Naive B cell (primary cell): ENCODE results near the gene CEACAM5. TPM values are rescaled to one million over a fixed set of nuclear protein-coding genes. Genes with fewer than 3 reads are reported as not detected.
"Not testable (repeated sequence)": the region's sequence is repeated elsewhere in the genome, so short reads cannot be mapped to it uniquely, and the experiment has no call there.

Source experiments
- ATAC-seq, 2 donors: fragments of 150-1000 bp; cut with Tn5 transposase; 2 replicates each; pipeline ENCODE4 v1.10.0; 2021; ENCODE audit warnings: low read depth in 2 of 2, mild to moderate bottlenecking in 2 of 2, moderate library complexity in 2 of 2
- DNase-seq: peaks from one replicate; pipeline ENCODE4 v3.0.0; 2022
- H3K27ac Mint-ChIP-seq, 6 donors: one replicate each; pipeline ENCODE4 v1.8.0; 2020 to 2022; ENCODE audit warnings: mild to moderate bottlenecking in 6 of 6, mixed read lengths in 6 of 6, moderate library complexity in 5 of 6, inconsistent platforms in 2 of 6
- H3K27me3 Mint-ChIP-seq, 3 donors: one replicate each; pipeline ENCODE4 v1.8.0; 2021 to 2022; ENCODE audit warnings: mixed read lengths in 3 of 3, mild to moderate bottlenecking in 1 of 3
- H3K36me3 Mint-ChIP-seq, 2 donors: one replicate each; pipeline ENCODE4 v1.8.0; 2020 to 2022; ENCODE audit warnings: mixed read lengths in 2 of 2, inconsistent platforms in 1 of 2, mild to moderate bottlenecking in 1 of 2
- H3K4me1 Mint-ChIP-seq, 3 donors: one replicate each; pipeline ENCODE4 v1.8.0; 2020 to 2022; ENCODE audit warnings: mixed read lengths in 3 of 3, inconsistent platforms in 1 of 3, mild to moderate bottlenecking in 1 of 3, moderate library complexity in 1 of 3
- H3K4me3 Mint-ChIP-seq, 8 donors: one replicate each; pipeline ENCODE4 v1.8.0; 2020 to 2022; ENCODE audit warnings: mild to moderate bottlenecking in 8 of 8, mixed read lengths in 8 of 8, moderate library complexity in 8 of 8, inconsistent platforms in 2 of 8
- H3K9me3 Mint-ChIP-seq, 7 donors: one replicate each; pipeline ENCODE4 v1.8.0; 2020 to 2022; ENCODE audit warnings: mixed read lengths in 7 of 7, mild to moderate bottlenecking in 5 of 7, inconsistent platforms in 2 of 7, moderate library complexity in 1 of 7
- polyA plus RNA-seq, 6 donors: library from polyadenylated mRNA; unstranded; fragments of 300-500 nt; fragmentation: Illumina TruSeq; gene quantifications; one replicate each; pipeline ENCODE4 v1.2.3, GENCODE V29; 2021; ENCODE audit warnings: low read depth in 6 of 6

Gene CEACAM5
- polyA plus RNA-seq, 6 donors from 2014 or later = not detected

DNA sequence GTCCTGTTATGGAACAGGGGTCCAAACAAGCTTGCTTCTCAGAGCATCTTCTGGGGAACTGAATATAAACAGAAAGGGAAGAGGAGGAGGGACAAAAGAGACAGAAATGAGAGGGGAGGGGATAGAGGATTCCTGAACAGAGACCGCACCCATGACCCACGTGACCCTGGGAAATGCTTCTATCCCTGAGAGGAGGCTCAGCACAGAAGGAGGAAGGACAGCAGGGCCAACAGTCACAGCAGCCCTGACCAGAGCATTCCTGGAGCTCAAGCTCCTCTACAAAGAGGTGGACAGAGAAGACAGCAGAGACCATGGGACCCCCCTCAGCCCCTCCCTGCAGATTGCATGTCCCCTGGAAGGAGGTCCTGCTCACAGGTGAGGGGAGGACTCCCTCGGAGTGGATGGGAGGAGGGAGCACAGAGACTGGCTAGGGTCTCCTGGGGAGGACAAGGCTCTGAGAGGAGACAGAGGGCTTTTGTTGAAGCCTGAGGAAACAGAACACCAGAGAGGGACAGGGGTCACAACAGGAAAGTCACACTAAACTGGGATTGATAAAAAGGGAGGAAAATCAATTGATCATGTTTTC, 47.0 kb downstream of the CEACAM5 start, which contains the start of gene CEACAM6:
Gene CEACAM6, plus strand, starts transcription at position 203 of the 586 bp plus-strand sequence. Its CDS starts 109 bp downstream, at position 312.
- H3K4me1 Mint-ChIP-seq = peaks cover 4 to 9% (median 6%) of the 10 kb centered on the region in 3 donors
- H3K27ac Mint-ChIP-seq = no peak within 1 kb of the TSS
- no peak within 1 kb of the TSS for H3K4me3 Mint-ChIP-seq
- no peak for ATAC-seq
- H3K27me3 Mint-ChIP-seq = peaks cover 4 to 48% (median 12%) of the 10 kb centered on the region in 3 donors
- no peaks in the 10 kb centered on the region for H3K9me3 Mint-ChIP-seq
- no peak for DNase-seq
- H3K36me3 Mint-ChIP-seq = no peaks in the 10 kb centered on the region

DNA sequence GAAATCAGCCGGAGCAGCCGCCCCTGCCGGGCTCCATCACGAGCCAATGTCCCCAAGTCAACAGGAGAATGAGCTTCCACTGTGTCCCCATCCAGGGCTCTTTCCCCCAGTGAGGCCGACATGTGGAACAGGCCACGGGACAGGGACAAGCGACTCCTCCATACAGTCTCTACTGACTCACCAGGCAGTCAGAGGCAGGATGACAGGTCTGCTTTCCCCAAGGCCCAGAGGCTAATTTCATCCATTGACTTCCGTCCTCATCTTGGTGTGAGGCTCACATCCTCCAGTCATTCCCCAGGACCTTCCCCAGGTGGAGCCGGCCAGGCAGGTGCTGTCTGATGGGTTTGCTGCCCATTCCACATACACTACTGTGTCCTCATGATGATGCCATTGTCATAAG, 50.4 kb downstream of the CEACAM5 start:
- no peak for ATAC-seq
- Mint-ChIP-seq H3K4me3 (no peak overlapping the region), H3K36me3 (no peaks in the 10 kb centered on the region), H3K27me3 (peaks cover 11 to 55% (median 25%) of the 10 kb centered on the region in 3 donors), H3K27ac (peak overlapping the region in 1 of 6 donors; percentile 61), H3K4me1 (peaks cover 1 to 3% (median 2%) of the 10 kb centered on the region in 3 donors), H3K9me3 (no peaks in the 10 kb centered on the region)
- no peak for DNase-seq

- H3K27ac Mint-ChIP-seq = peak overlapping the region in 1 of 6 donors; percentile 3
- peaks cover 0 to 2% (median 0%) of the 10 kb centered on the region in 7 donors for H3K9me3 Mint-ChIP-seq
- H3K27me3 Mint-ChIP-seq = peaks cover 13 to 42% (median 18%) of the 10 kb centered on the region in 3 donors
- DNase-seq = no peak
- ATAC-seq = no peak
- H3K36me3 Mint-ChIP-seq = no peaks in the 10 kb centered on the region
- no peaks in the 10 kb centered on the region for H3K4me1 Mint-ChIP-seq
- H3K4me3 Mint-ChIP-seq = no peak overlapping the region
These were observed 58.7 kb downstream of the CEACAM5 start for GRCh38 chr19:41767115-41767514.

- H3K4me3 Mint-ChIP-seq, H3K9me3 Mint-ChIP-seq, ATAC-seq, H3K36me3 Mint-ChIP-seq, H3K4me1 Mint-ChIP-seq, DNase-seq, H3K27ac Mint-ChIP-seq: not testable (repeated sequence)
- H3K27me3 Mint-ChIP-seq = peaks cover 11 to 42% (median 12%) of the 10 kb centered on the region in 3 donors
These were observed 59.7 kb downstream of the CEACAM5 start for GRCh38 chr19:41768105-41768504.

GRCh38 chr19:41769608-41770007, 61.2 kb downstream of the CEACAM5 start:
- Mint-ChIP-seq H3K27me3 (peaks cover 4 to 51% (median 12%) of the 10 kb centered on the region in 3 donors), H3K36me3 (no peaks in the 10 kb centered on the region), H3K27ac (no peak overlapping the region), H3K4me1 (no peaks in the 10 kb centered on the region), H3K9me3 (peaks cover 0 to 2% (median 0%) of the 10 kb centered on the region in 7 donors), H3K4me3 (no peak overlapping the region)
- DNase-seq = no peak
- no peak for ATAC-seq

GRCh38 chr19:41771410-41771809, 63.0 kb downstream of the CEACAM5 start:
- ATAC-seq = no peak
- Mint-ChIP-seq H3K4me3 (no peak overlapping the region), H3K36me3 (no peaks in the 10 kb centered on the region), H3K4me1 (no peaks in the 10 kb centered on the region), H3K27me3 (peaks cover 1 to 36% (median 2%) of the 10 kb centered on the region in 3 donors), H3K27ac (no peak overlapping the region), H3K9me3 (peaks cover 0 to 2% (median 0%) of the 10 kb centered on the region in 7 donors)
- no peak for DNase-seq

- DNase-seq = no peak
- Mint-ChIP-seq H3K27me3 (peaks cover 0 to 35% (median 7%) of the 10 kb centered on the region in 3 donors), H3K36me3 (no peaks in the 10 kb centered on the region), H3K4me1 (no peaks in the 10 kb centered on the region), H3K4me3 (no peak overlapping the region), H3K9me3 (no peaks in the 10 kb centered on the region), H3K27ac (peak overlapping the region in 1 of 6 donors; percentile 71)
- no peak for ATAC-seq
These were observed 66.1 kb downstream of the CEACAM5 start for GRCh38 chr19:41774515-41774980.

DNA sequence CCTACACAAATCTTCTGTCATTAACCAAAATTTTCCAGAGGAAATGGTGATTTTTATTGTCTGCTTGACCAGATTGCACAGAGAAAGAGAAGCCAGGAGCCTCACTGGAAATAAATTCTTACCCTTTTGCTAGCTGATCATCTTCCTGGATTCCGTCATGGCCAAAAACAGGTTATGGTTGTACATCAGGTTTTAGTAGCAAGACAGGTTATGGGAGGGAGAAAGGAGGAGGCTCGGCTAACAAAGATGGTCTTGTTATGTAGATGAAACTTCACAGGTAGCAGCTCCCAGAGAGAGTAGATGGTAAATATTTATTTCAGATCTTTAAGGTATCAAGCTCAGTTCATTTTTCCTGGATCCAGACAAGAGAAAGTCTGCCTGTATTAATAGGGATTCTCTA, 68.3 kb downstream of the CEACAM5 start:
- DNase-seq (no peak), ATAC-seq (no peak)
- peaks cover 0 to 35% (median 7%) of the 10 kb centered on the region in 3 donors for H3K27me3 Mint-ChIP-seq
- no peak overlapping the region for H3K27ac Mint-ChIP-seq
- H3K36me3 Mint-ChIP-seq = no peaks in the 10 kb centered on the region
- no peaks in the 10 kb centered on the region for H3K4me1 Mint-ChIP-seq
- no peak overlapping the region for H3K4me3 Mint-ChIP-seq
- H3K9me3 Mint-ChIP-seq = no peaks in the 10 kb centered on the region

Other genes with a start within 250 kb of the CEACAM5 start
- 10 to 100 TPM in 5 of 6 donors, 1 to 10 TPM in 1; 7.1 to 57.2 (median 20.0) TPM for gene CEACAM21, start 132.5 kb upstream of the CEACAM5 start, polyA plus RNA-seq
- gene CEACAM4, start 81.6 kb upstream of the CEACAM5 start, polyA plus RNA-seq = under 1 TPM in 1 of 6 donors, not detected in 5; 0.44 TPM
- not detected for gene CEACAM7, start 20.4 kb upstream of the CEACAM5 start, polyA plus RNA-seq
- not detected for gene CEACAM6, start 46.9 kb downstream of the CEACAM5 start, polyA plus RNA-seq
- gene CEACAM3, start 88.0 kb downstream of the CEACAM5 start, polyA plus RNA-seq = not detected
- not detected for gene LYPD4, start 136.1 kb downstream of the CEACAM5 start, polyA plus RNA-seq
- not detected for gene DMRTC2, start 136.4 kb downstream of the CEACAM5 start, polyA plus RNA-seq
- 1,000 to 10,000 TPM; 4,276 to 8,441 (median 6,198) TPM for gene RPS19, start 151.6 kb downstream of the CEACAM5 start, polyA plus RNA-seq
- gene CD79A, start 168.7 kb downstream of the CEACAM5 start, polyA plus RNA-seq = 1,000 to 10,000 TPM; 3,426 to 4,601 (median 4,008) TPM
- 100 to 1,000 TPM; 110 to 220 (median 122) TPM for gene ARHGEF1, start 174.6 kb downstream of the CEACAM5 start, polyA plus RNA-seq
- not detected for gene ERFL, start 219.8 kb downstream of the CEACAM5 start, polyA plus RNA-seq